Endothelial cell of umbilical vein (primary cell): Measurements from ENCODE around the gene VPS13A. TPM values are rescaled to one million over a fixed set of nuclear protein-coding genes. Genes with fewer than 3 reads are reported as not detected.

Experiments used
- BruUV-seq: library from RNA; stranded (reverse); fragments of 400-500 nt; replicated peaks from 2 replicates; lab custom pipeline; 2021; lab: Mats Ljungman, UMichigan
- CTCF ChIA-PET: fragments of 300-600, 350-600 bp; sonication (Branson Sonifier 250); formaldehyde crosslinking; loops from one replicate; lab custom pipeline; 2021; ENCODE audit warnings: antibody characterized with exemption, inconsistent platforms; lab: Charles Lee
- POLR2A ChIA-PET: fragments of 300-600, 350-600 bp; sonication (Branson Sonifier 250); formaldehyde crosslinking; loops from one replicate; lab custom pipeline; 2021; ENCODE audit warnings: antibody characterized with exemption, inconsistent platforms; lab: Charles Lee
- DNase-seq: peaks from one replicate; pipeline ENCODE4 v3.0.0-alpha.2; 2011; ENCODE audit warnings: low read depth, low spot score
- FAIRE-seq: peaks from 2 replicates; lab custom pipeline; 2011; peaks lifted over from hg19 to GRCh38; lab: Jason Lieb, UNC
- H2AFZ ChIP-seq: 2 replicates; pipeline ENCODE4 v1.6.0; 2012; ENCODE audit warnings: low read depth, low read length, control low read depth, inconsistent platforms
- H3K27ac ChIP-seq: 2 replicates; pipeline ENCODE4 v1.5.1; 2011; ENCODE audit warnings: low read depth, mild to moderate bottlenecking, control low read depth, low read length, moderate library complexity; ENCODE audit not compliant: insufficient read depth
- H3K27me3 ChIP-seq, 2 experiments: 2 replicates each; pipeline versions ENCODE4 v1.6.0 to v1.6.1; 2011; ENCODE audit warnings: low read length in 2 of 2, mixed read lengths in 1 of 2; ENCODE audit not compliant: control insufficient read depth in 2 of 2, insufficient read depth in 2 of 2
- H3K36me3 ChIP-seq, 2 experiments: 2 replicates in 1 of 2; 3 replicates in 1 of 2; pipeline ENCODE4 v1.5.1; 2011; ENCODE audit warnings: low read length in 2 of 2, mild to moderate bottlenecking in 1 of 2, moderate library complexity in 1 of 2; ENCODE audit not compliant: control insufficient read depth in 2 of 2, insufficient read depth in 2 of 2; ENCODE audit errors: extremely low read depth in 1 of 2
- H3K4me1 ChIP-seq: 3 replicates; pipeline ENCODE4 v1.5.1; 2011; ENCODE audit warnings: mild to moderate bottlenecking, low read length; ENCODE audit not compliant: control insufficient read depth, insufficient read depth; ENCODE audit errors: extremely low read depth
- H3K4me2 ChIP-seq: 2 replicates; pipeline ENCODE4 v1.6.1; 2011; ENCODE audit warnings: low read length, control low read depth, mixed read lengths; ENCODE audit not compliant: insufficient read depth
- H3K4me3 ChIP-seq, 3 experiments: fragments of 200-600 bp in 1 of 3; sonication (generic), shearing (Covaris generic) in 1 of 3; replicated peaks in 1 of 3; 2 replicates each; pipeline ENCODE4 v1.5.1; 2011 to 2016; ENCODE audit warnings: control low read depth in 3 of 3, low read length in 3 of 3, mild to moderate bottlenecking in 2 of 3, inconsistent platforms in 1 of 3, low read depth in 1 of 3, moderate library complexity in 1 of 3; ENCODE audit not compliant: insufficient read depth in 1 of 3
- H3K79me2 ChIP-seq: 2 replicates; pipeline ENCODE4 v1.6.0; 2012; ENCODE audit warnings: low read length, inconsistent platforms; ENCODE audit not compliant: control insufficient read depth, insufficient read depth
- H3K9ac ChIP-seq: replicated peaks from 2 replicates; pipeline ENCODE3; 2011; ENCODE audit warnings: low read length, control low read depth; ENCODE audit not compliant: insufficient read depth; ENCODE audit errors: extremely low read depth
- H3K9me1 ChIP-seq: replicated peaks from 3 replicates; pipeline ENCODE4 v1.6.0; 2011; ENCODE audit warnings: mild to moderate bottlenecking, low read length; ENCODE audit not compliant: control insufficient read depth, insufficient read depth; ENCODE audit errors: extremely low read depth
- H3K9me3 ChIP-seq: replicated peaks from 2 replicates; pipeline ENCODE4 v1.5.1; 2012; ENCODE audit warnings: low read length, inconsistent platforms; ENCODE audit not compliant: control insufficient read depth, insufficient read depth
- H4K20me1 ChIP-seq: replicated peaks from 2 replicates; pipeline ENCODE3; 2011; ENCODE audit warnings: mild to moderate bottlenecking, low read length; ENCODE audit not compliant: control insufficient read depth, insufficient read depth; ENCODE audit errors: extremely low read depth
- EZH2 ChIP-seq: IDR thresholded peaks from 2 replicates; pipeline ENCODE4 v1.6.1; 2012; ENCODE audit warnings: borderline replicate concordance, low read depth, mild to moderate bottlenecking, moderate library complexity, low read length, inconsistent platforms; ENCODE audit not compliant: severe bottlenecking
- FOS ChIP-seq: IDR thresholded peaks from 2 replicates; pipeline ENCODE4 v1.6.1; 2011; ENCODE audit warnings: mild to moderate bottlenecking, low read length, moderate library complexity, borderline replicate concordance; ENCODE audit not compliant: insufficient read depth
- MYC ChIP-seq: IDR thresholded peaks from one replicate; pipeline ENCODE4 v1.6.1; 2011; ENCODE audit warnings: mild to moderate bottlenecking, low read depth, low read length
- dilution Hi-C: fragments of 300-500 bp; cut with MboI; formaldehyde crosslinking; loops from one replicate; pipeline ENCODE4 v1.15.0; 2019; ENCODE audit warnings: low sequenced_read_pairs; ENCODE audit not compliant: extremely low pct_ligation_motif_present
- intact Hi-C: fragments of 100-400 bp; cut with micrococcal nuclease; formaldehyde crosslinking; loops from one replicate; pipeline ENCODE4 v1.10.0; 2022
- polyA plus RNA-seq, 4 experiments: library from polyadenylated mRNA; depleted of rRNA in 3 of 4; stranded (reverse) in 3 of 4; unstranded in 1 of 4; fragments of >200 nt; gene quantifications; 2 replicates each; pipeline versions ENCODE4 v1.2.1 to v1.2.3, GENCODE V29; 2011 to 2012; ENCODE audit warnings: missing spikeins in 1 of 4
- total RNA-seq: library from RNA; stranded (reverse); gene quantifications from 2 replicates; pipeline ENCODE4 v1.2.3, GENCODE V29; 2021
- TF ChIP-seq, protein P1 (sequence below), 2 donors: IDR thresholded peaks; 1 replicate in 1 of 2; 2 replicates in 1 of 2; pipeline ENCODE4 v1.5.1; 2011; ENCODE audit warnings: low read length in 2 of 2, mild to moderate bottlenecking in 2 of 2, moderate library complexity in 2 of 2, control low read depth in 1 of 2, inconsistent platforms in 1 of 2, low read depth in 1 of 2; ENCODE audit not compliant: insufficient read depth in 1 of 2; ENCODE audit errors: extremely low read depth in 1 of 2
- TF ChIP-seq, protein P2 (sequence below): IDR thresholded peaks from 2 replicates; pipeline ENCODE4 v1.6.1; 2011; ENCODE audit not compliant: insufficient read depth, insufficient read length

Gene VPS13A
- total and polyA plus RNA-seq, 2 donors (not counting 3 experiments of a cell fraction or from before 2014, with no cell fraction given): 4.7 to 33.3 TPM

DNA sequence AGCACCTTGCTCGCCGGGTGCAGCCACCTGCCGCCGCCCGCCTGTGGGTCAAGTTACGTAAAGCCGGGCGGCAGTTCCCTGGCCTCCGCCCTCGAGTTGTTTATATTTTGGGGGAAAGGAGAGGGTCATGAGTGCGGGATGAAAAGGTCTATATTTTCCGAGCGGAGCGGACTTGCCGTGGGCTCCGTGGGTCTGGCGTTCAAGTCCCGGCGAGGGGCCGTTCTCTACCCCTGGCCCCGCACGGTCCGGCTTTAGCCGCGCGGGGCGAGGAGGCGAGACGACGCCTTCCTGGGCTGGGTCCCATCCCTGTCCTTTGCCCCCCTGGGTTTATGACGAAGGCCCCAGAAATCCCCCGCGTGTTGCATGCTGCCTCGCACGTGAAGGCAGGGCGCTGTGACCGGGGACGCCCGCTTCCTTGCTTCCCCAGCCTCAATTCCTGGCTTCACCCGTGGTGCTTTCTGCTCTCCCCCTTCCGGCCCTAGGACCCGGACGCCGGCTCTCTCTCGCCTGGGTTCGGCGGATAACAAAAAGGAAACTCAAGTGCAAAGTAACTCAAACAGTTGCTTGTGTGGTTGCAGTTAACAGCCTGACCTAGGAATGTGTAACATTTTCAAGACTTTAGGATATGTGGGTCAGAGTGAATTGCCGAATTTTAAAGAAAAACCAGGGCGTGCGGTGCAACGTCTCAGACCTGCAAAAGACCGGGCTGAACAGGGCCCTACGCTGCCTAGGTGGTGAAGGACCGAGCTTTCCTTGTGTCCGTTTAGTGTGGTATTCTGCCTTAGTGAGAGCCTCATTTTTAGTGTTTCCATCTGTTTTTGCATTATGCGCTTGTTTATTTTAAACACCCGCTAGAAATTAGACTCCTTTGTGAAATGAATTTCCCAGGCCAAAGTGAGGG lies 810 bp downstream of the VPS13A start:
- peak; percentile 49 for DNase-seq
- dilution Hi-C loops: no loop called here
- H3K27ac ChIP-seq: peak overlapping the region; percentile 44
- TF ChIP-seq FOS (no peak), MYC (no peak), EZH2 (no peak)
- TF ChIP-seq, protein P1, sequence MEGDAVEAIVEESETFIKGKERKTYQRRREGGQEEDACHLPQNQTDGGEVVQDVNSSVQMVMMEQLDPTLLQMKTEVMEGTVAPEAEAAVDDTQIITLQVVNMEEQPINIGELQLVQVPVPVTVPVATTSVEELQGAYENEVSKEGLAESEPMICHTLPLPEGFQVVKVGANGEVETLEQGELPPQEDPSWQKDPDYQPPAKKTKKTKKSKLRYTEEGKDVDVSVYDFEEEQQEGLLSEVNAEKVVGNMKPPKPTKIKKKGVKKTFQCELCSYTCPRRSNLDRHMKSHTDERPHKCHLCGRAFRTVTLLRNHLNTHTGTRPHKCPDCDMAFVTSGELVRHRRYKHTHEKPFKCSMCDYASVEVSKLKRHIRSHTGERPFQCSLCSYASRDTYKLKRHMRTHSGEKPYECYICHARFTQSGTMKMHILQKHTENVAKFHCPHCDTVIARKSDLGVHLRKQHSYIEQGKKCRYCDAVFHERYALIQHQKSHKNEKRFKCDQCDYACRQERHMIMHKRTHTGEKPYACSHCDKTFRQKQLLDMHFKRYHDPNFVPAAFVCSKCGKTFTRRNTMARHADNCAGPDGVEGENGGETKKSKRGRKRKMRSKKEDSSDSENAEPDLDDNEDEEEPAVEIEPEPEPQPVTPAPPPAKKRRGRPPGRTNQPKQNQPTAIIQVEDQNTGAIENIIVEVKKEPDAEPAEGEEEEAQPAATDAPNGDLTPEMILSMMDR (IDR thresholded peaks at IDR 0.05; ENCODE audit: extremely low read depth in 1 of 2, insufficient read depth in 1 of 2, low read depth in 1 of 2, low read length in 2 of 2): no peak
- TF ChIP-seq, protein P2, sequence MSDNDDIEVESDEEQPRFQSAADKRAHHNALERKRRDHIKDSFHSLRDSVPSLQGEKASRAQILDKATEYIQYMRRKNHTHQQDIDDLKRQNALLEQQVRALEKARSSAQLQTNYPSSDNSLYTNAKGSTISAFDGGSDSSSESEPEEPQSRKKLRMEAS: peak; percentile 54
- H4K20me1 ChIP-seq: no peaks in the 10 kb centered on the region
- peak overlapping the region; percentile 97 for H2AFZ ChIP-seq
- peak overlapping the region; percentile 94 for H3K4me2 ChIP-seq
- peaks cover 12% of the 10 kb centered on the region for H3K4me1 ChIP-seq
- H3K36me3 ChIP-seq: no peaks in the 10 kb centered on the region
- H3K4me3 ChIP-seq: peak overlapping the region; percentile 86 to 91 (median 87)
- intact Hi-C loops: loop anchor here (5.0 to 10.0 kb wide), 4 partner anchors 114 to 857 kb away; partner anchors contain the start of gene GNAQ
- ChIA-PET CTCF (interaction anchor here (1.0 to 3.3 kb wide), 2 partner anchors 9 to 12 kb away, joined by 3 to 36 read pairs; no protein-coding TSS in a partner anchor), POLR2A (no interaction called here)
- peaks cover 3% of the 10 kb centered on the region in 2 experiments for H3K27me3 ChIP-seq
- H3K9me1 ChIP-seq: no peaks in the 10 kb centered on the region
- FAIRE-seq: peak; percentile 57
- TSS peak; percentile 15 for BruUV-seq
- H3K9me3 ChIP-seq: no peaks in the 10 kb centered on the region
- H3K9ac ChIP-seq: peak overlapping the region; percentile 82
- peaks cover 42% of the 10 kb centered on the region for H3K79me2 ChIP-seq
